VCaP (cell line): Measurements from ENCODE around the gene TNNI2.

Source experiments
- H3K27ac ChIP-seq: fragments of 450-650 bp; 2 replicates; pipeline ENCODE4 v1.5.1; 2017
- CTCF ChIP-seq: fragments of 450-650 bp; conservative IDR thresholded peaks from 2 replicates; pipeline ENCODE4 v1.5.1; 2017; ENCODE audit warnings: mild to moderate bottlenecking, moderate library complexity

TNNI2 gene

GRCh38 chr11:1846453-1846932, 7.7 kb downstream of the TNNI2 start:
- TF ChIP-seq CTCF: no peak
- H3K27ac ChIP-seq: no peak overlapping the region

GRCh38 chr11:1847006-1847735, 8.4 kb downstream of the TNNI2 start:
- TF ChIP-seq CTCF: no peak
- H3K27ac ChIP-seq: no peak overlapping the region

GRCh38 chr11:1847926-1848639, 9.3 kb downstream of the TNNI2 start:
- no peak overlapping the region for H3K27ac ChIP-seq
- TF ChIP-seq CTCF: no peak

GRCh38 chr11:1848640-1849430, 10.1 kb downstream of the TNNI2 start:
- TF ChIP-seq CTCF: no peak
- no peak overlapping the region for H3K27ac ChIP-seq

- no peak for TF ChIP-seq CTCF
- no peak overlapping the region for H3K27ac ChIP-seq
These were observed 12.8 kb downstream of the TNNI2 start for GRCh38 chr11:1851468-1852180.

GRCh38 chr11:1852271-1852876, 13.6 kb downstream of the TNNI2 start:
- H3K27ac ChIP-seq: no peak overlapping the region
- TF ChIP-seq CTCF: no peak
